HG02642 (cell line): ENCODE data around the gene TRPV5.

Experiments
- ATAC-seq: cut with Tn5 transposase; IDR thresholded peaks from one replicate; pipeline ENCODE4 v1.9.1; 2021; ENCODE audit warnings: mild to moderate bottlenecking; ENCODE audit not compliant: unreplicated experiment, poor library complexity

The TRPV5 gene

GRCh38 chr7:142860968-142861367, 72.6 kb downstream of the TRPV5 start:
- ATAC-seq, result no peak

- no peak for ATAC-seq
These were observed 73.7 kb downstream of the TRPV5 start for GRCh38 chr7:142859829-142860228.

- ATAC-seq, result no peak
These were observed 74.1 kb downstream of the TRPV5 start for GRCh38 chr7:142859411-142859810.
